ENCODE results near the gene PTPRB.

DNA sequence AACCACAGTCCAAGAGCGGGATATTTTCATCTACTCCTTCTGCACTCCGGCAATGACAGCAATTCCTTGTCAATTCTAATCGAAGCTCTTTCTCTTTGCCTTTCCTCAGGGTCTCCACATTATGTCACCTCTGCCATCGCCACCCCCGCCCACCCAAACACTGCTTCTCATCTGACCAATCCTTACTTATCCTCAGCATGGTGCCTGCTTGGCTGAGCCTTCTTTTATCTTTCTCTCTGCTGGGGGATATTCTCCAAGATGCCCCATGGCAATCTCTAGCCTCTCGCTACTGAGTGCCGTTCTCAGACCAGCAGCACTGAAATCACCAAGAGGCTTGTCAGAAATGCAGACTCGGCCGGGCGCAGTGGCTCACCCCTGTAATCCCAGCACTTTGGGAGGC lies 100.6 kb downstream of the PTPRB start:
- TF ChIP-seq BACH1 (IDR thresholded peaks at IDR 0.05; ENCODE audit: low read length) = no peak
- TF ChIP-seq, protein P1, sequence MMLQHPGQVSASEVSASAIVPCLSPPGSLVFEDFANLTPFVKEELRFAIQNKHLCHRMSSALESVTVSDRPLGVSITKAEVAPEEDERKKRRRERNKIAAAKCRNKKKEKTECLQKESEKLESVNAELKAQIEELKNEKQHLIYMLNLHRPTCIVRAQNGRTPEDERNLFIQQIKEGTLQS (IDR thresholded peaks at IDR 0.05; ENCODE audit: insufficient read depth, low read depth, low read length) = no peak
- TF ChIP-seq EP300 (IDR thresholded peaks at IDR 0.05; ENCODE audit: borderline replicate concordance in 1 of 2, low read depth in 2 of 2, low read length in 2 of 2) = no peak
- TF ChIP-seq CTBP2 (IDR thresholded peaks at IDR 0.05; ENCODE audit: borderline replicate concordance, insufficient read depth, insufficient read length, low read length) = no peak
- TF ChIP-seq, protein P2, sequence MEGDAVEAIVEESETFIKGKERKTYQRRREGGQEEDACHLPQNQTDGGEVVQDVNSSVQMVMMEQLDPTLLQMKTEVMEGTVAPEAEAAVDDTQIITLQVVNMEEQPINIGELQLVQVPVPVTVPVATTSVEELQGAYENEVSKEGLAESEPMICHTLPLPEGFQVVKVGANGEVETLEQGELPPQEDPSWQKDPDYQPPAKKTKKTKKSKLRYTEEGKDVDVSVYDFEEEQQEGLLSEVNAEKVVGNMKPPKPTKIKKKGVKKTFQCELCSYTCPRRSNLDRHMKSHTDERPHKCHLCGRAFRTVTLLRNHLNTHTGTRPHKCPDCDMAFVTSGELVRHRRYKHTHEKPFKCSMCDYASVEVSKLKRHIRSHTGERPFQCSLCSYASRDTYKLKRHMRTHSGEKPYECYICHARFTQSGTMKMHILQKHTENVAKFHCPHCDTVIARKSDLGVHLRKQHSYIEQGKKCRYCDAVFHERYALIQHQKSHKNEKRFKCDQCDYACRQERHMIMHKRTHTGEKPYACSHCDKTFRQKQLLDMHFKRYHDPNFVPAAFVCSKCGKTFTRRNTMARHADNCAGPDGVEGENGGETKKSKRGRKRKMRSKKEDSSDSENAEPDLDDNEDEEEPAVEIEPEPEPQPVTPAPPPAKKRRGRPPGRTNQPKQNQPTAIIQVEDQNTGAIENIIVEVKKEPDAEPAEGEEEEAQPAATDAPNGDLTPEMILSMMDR (IDR thresholded peaks at IDR 0.05; ENCODE audit: control extremely low read depth in 1 of 3, insufficient read depth in 1 of 3, low read depth in 1 of 3, low read length in 3 of 3) = no peak
- TF ChIP-seq POLR2AphosphoS5 (IDR thresholded peaks at IDR 0.05; ENCODE audit: low read depth, low read length) = no peak
- TF ChIP-seq YY1 (IDR thresholded peaks at IDR 0.05; ENCODE audit: low read depth, low read length) = no peak
- no peak for TF ChIP-seq POLR2A (IDR thresholded peaks at IDR 0.05; ENCODE audit: control extremely low read depth in 1 of 2, low read depth in 2 of 2, low read length in 2 of 2)
- no peak for TF ChIP-seq EZH2 (IDR thresholded peaks at IDR 0.05; ENCODE audit: low read depth, low read length, severe bottlenecking)
- TF ChIP-seq SP1 (IDR thresholded peaks at IDR 0.05; ENCODE audit: low read depth, low read length) = no peak
- TF ChIP-seq ZNF274 (IDR thresholded peaks at IDR 0.05; ENCODE audit: borderline replicate concordance, extremely low read depth, low read length) = no peak
- TF ChIP-seq TAF1 (IDR thresholded peaks at IDR 0.05; ENCODE audit: low read depth, low read length) = no peak

All from H1 (cell line).